Lower leg skin (tissue), 4 donors: ENCODE results near the gene ANTXR1. TPM values are rescaled to one million over a fixed set of nuclear protein-coding genes. Genes with fewer than 3 reads are reported as not detected.

Experiments
- DNase-seq, 2 donors: peaks; one replicate each; pipeline ENCODE4 v3.0.0-alpha.2; 2019; ENCODE audit warnings: low spot score in 2 of 2
- H3K4me3 ChIP-seq: fragments of 200-600 bp; sonication (generic); 2 replicates; pipeline ENCODE4 v1.5.1; 2017; ENCODE audit warnings: mild to moderate bottlenecking, low read depth; ENCODE audit not compliant: poor library complexity, severe bottlenecking
- CTCF ChIP-seq, 3 donors: fragments of 450-650 bp; IDR thresholded peaks; one replicate each; pipeline ENCODE4 v1.5.1; 2016; ENCODE audit warnings: antibody characterized with exemption in 3 of 3, mild to moderate bottlenecking in 3 of 3, moderate library complexity in 2 of 3
- POLR2A ChIP-seq, 2 donors: fragments of 450-650 bp; IDR thresholded peaks; one replicate each; pipeline ENCODE4 v1.6.1; 2016 to 2017; ENCODE audit warnings: antibody characterized with exemption in 2 of 2, mild to moderate bottlenecking in 1 of 2, moderate library complexity in 1 of 2
- WGBS, 2 donors: methylation state at CpG; one replicate each; pipeline ENCODE4 v1.1.5; 2018; 5-methylcytosine and 5-hydroxymethylcytosine counted together
- intact Hi-C: fragments of 100-400 bp; cut with DNase I; formaldehyde crosslinking; loops from one replicate; pipeline ENCODE4 v1.15.0; 2023; ENCODE audit warnings: low total_unique reads
- total RNA-seq, 4 donors: library from RNA; depleted of rRNA; stranded (reverse); fragments of >200 nt; gene quantifications; one replicate each; pipeline ENCODE4 v1.1.0, GENCODE V29; 2016

Gene ANTXR1
- total RNA-seq, 4 donors from 2014 or later, result 43.3 to 56.7 (median 52.7) TPM

- no peak overlapping the region for H3K4me3 ChIP-seq
- TF ChIP-seq CTCF (IDR thresholded peaks at IDR 0.05), result no peak
- no peak for TF ChIP-seq POLR2A (IDR thresholded peaks at IDR 0.05)
- DNase-seq, result peak in 1 of 2 donors; percentile 40
- intact Hi-C loops, result no loop called here
- 55 to 62% methylated on average over 1 of the region's 1 CpG for WGBS, 2 donors
These were observed 128.1 kb downstream of the ANTXR1 start for GRCh38 chr2:69141061-69141460.

GRCh38 chr2:69143748-69144360 is 130.9 kb downstream of the ANTXR1 start:
- intact Hi-C loops, result no loop called here
- TF ChIP-seq CTCF (IDR thresholded peaks at IDR 0.05) (no peak), POLR2A (IDR thresholded peaks at IDR 0.05) (no peak)
- no peak for DNase-seq
- WGBS, 2 donors, result 77 to 79% methylated on average over 4 of the region's 4 CpGs
- no peak overlapping the region for H3K4me3 ChIP-seq

DNA sequence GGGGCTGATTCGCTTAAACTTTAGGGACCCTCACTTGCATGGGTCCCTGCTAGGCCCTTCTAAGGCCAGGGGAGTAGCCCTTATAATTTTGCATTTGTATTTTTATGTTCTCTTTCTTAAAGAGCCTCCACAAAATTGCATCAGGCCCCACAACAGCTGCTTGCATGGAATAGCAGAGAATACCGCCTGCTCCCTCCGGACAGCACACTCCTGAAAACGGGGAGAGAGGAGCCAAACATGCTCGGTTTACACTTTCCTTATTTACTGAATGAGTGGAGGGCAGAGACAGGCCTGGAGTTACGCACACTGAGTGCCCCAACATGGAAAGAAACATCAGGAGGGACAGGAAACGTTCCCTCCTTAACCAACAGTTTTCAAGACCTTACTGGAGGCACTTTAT is 132.2 kb downstream of the ANTXR1 start:
- 81 to 85% methylated on average over 7 of the region's 7 CpGs for WGBS, 2 donors
- intact Hi-C loops, result no loop called here
- no peak for TF ChIP-seq POLR2A (IDR thresholded peaks at IDR 0.05)
- no peak for TF ChIP-seq CTCF (IDR thresholded peaks at IDR 0.05)
- H3K4me3 ChIP-seq, result no peak overlapping the region
- no peak for DNase-seq

GRCh38 chr2:69147841-69148533 is 135.0 kb downstream of the ANTXR1 start:
- WGBS, 2 donors, result 78 to 86% methylated on average over 13 of the region's 13 CpGs
- no peak for DNase-seq
- TF ChIP-seq POLR2A (IDR thresholded peaks at IDR 0.05) (no peak), CTCF (IDR thresholded peaks at IDR 0.05) (no peak)
- no peak overlapping the region for H3K4me3 ChIP-seq
- intact Hi-C loops, result no loop called here

DNA sequence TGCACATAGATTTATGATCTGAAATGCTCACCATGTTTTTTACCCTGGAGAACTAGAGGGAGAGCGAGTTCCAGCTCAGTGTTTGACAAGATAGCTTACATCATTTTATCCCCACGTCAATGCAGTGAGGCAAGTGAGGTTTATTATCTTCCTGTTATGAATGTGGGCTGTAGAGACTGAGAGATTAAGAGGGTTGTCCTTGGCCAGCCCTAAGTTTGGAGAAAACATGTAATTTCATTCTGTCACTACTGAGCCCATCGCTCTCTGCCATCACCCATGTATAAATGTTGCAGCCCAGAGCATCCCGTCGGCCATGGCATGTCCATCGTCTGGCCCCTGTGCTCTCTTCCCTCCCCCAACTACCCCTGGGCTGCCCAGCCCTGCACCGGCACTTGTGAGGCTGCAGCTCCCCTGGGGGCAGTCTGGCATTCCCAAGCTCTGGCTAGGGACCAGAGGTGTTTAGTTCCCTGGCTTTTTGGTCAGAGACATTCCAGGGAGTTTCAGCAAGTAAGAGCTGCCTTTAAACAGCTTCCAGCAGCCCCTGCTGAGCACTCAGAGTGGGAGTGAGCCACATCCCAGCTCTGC is 136.7 kb downstream of the ANTXR1 start:
- peak in 1 of 2 donors; percentile 87 for DNase-seq
- intact Hi-C loops, result loop anchor here (10.0 kb wide), 1 partner anchor 105 kb away; no protein-coding TSS in a partner anchor
- 34 to 49% methylated on average over 7 of the region's 7 CpGs for WGBS, 2 donors
- TF ChIP-seq POLR2A (IDR thresholded peaks at IDR 0.05), result no peak
- H3K4me3 ChIP-seq, result no peak overlapping the region

DNA sequence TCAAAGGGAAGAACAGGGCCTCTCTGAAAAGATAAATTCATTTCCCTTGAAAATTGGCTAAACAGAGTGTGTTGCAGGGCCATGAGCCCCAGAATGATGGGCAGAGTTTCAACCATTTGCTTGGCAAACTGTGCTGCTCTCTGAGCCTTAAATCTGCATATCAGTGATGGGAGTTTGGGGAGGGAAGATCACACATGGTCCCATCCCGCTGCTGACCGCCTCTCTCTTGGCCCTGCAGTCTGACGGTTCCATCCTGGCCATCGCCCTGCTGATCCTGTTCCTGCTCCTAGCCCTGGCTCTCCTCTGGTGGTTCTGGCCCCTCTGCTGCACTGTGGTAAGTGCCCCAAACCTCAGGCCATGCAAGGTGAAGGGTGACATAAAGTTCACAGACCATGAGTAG is 139.0 kb downstream of the ANTXR1 start:
- DNase-seq, result no peak
- TF ChIP-seq CTCF (IDR thresholded peaks at IDR 0.05) (no peak), POLR2A (IDR thresholded peaks at IDR 0.05) (no peak)
- H3K4me3 ChIP-seq, result no peak overlapping the region
- intact Hi-C loops, result loop anchor here (10.0 kb wide), 1 partner anchor 107 kb away; no protein-coding TSS in a partner anchor
- WGBS, 2 donors, result 84 to 87% methylated on average over 4 of the region's 4 CpGs
